OCI-LY3 (cell line): ENCODE data around the gene OR8S1.

Experiments used
- CTCF ChIP-seq: fragments of 200-600, 300-600 bp; sonication (generic); IDR thresholded peaks from 2 replicates; pipeline ENCODE4 v1.5.1; 2014; ENCODE audit warnings: antibody characterized with exemption, low read length, low read depth
- EZH2phosphoT487 ChIP-seq: fragments of 200-600 bp; shearing (Covaris generic); IDR thresholded peaks from 2 replicates; pipeline ENCODE4 v1.6.1; 2018; ENCODE audit warnings: antibody characterized with exemption, mixed run types, low read depth

- peak; percentile 82 for TF ChIP-seq CTCF
- TF ChIP-seq EZH2phosphoT487, result no peak
These were observed 17.0 kb downstream of the OR8S1 start for GRCh38 chr12:48542300-48542928.
